ENCODE data around the gene IMMP2L.

IMMP2L gene

DNA sequence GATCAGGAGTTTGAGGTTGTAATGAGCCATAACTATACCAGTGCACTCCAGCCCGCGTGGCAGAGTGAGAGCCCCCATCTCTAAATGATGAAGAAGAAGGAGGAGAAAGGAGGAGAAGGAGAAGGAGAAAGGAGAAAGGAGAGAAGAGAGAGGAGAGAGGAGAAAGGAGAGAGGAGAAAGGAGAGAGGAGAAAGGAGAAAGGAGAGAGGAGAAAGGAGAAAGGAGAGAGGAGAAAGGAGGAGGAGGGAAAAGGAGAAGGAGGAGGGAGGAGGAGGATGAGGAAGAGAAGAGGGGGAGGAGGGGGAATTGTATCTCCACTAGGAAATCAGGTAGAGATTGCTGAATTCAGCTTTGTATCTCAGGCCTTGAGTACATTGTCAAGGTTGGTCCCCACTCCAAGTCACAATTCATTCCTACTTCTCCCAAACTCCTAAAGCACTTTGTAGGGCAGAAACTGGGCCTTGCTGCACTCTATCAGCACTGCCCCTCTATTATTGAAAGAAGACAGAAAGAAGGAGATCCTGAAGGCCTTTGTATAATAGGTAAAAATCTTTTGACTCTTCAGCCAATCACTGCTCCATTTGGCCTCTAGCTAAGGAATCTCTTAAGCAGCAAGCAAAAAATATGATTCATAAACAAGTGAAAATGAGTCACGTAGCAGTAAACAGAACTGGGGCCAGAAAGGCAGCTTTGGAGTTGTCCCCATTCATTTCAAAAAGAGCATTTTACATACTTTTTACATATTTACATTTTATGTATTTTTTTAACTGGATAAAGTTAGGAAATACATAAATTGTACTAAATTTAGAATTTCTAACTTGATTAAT is 178.0 kb downstream of the IMMP2L start:
- no peak for DNase-seq

DNA sequence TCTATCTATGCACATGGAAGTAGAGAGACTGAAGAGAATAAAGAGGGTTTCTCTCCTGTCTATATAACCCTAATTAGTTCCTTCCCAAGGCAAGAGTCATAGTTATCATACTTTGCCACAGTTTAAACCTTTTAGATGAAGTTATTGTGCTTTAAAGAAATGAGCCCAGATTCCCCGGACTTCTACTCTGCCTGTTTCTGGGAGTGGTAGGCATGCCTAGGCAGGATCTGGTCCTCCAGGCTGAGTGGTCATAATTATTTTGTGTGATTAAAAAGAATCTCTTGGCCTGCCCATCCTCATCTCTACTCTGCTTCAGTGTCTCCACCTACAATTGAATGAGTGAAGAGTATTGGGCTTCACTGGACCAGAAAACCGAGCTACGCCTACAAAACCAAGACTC is 179.2 kb downstream of the IMMP2L start:
- DNase-seq = no peak

DNA sequence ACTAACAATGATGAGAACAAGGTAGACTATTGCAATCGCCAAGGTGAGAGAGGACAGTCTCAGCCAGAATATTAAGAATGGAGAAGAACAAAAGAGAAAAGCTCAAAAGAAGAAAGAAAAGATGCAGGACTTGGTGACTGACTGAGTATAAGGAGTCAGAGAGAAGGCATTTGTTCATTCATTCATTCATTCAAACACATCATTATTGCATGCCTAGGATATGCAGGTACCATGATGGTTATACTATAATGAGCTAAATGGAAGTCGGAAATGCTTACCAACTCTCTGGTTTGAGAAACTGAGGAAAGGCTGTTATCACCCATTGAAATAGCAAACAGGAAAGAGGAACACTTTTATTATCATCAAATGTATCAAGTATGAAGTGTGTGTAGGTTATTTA is 180.7 kb downstream of the IMMP2L start:
- no peak for DNase-seq

DNA sequence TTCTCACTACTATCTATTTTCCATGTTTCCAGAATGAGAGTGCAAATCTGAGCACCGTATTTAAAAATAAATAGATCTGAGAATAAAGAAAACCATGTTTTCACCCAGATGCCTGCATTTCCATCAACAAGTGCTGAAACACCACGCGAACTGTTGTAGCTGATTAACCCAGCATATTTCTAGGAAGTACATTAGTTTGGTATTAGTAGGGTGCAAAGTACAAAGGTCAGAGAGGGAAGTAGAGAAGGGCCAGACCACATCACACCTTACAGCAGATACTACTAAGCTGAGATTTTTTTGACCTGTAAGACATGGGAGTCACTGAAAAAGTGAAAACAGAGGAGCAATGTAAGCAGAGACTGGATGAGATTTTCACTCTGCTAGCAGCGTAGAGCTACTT is 181.3 kb downstream of the IMMP2L start:
- DNase-seq = no peak

DNA sequence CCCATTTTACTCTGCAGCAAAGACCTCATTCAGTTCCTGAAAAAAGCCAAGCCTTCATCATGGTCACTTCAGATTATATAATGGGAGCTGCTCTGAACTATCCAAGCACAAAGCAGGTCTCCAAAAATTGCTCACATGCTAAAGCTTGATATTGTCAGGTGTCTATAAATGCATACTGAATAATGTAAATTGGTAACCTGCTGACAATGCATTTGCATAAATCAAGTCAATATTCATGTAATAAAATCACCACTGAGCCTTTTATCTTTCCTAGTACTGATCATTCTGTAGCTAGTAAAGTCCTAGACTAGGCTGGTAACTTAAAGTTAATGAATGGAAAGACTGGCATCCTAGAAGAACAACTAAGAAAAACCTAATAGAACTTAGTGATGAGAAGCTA is 188.3 kb downstream of the IMMP2L start:
- DNase-seq = no peak

DNA sequence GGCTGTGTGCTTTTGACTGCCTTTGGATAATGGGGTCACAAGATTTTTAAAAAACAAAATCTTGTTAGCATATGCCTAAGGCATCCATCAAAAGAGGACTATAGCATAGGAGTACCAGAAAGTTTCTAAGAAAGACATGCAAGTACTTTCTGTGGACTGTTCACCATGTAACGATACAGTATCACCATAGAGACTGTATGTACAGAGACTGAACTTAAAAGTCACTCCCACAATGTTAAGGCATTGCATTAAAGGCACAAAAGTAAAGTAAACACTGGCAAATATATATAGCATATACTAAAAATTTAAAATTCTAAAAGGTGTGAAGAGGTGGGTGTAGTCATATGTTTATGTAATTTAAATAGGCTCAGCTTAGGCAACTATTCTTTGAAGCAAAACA is 190.9 kb downstream of the IMMP2L start:
- DNase-seq = no peak

DNA sequence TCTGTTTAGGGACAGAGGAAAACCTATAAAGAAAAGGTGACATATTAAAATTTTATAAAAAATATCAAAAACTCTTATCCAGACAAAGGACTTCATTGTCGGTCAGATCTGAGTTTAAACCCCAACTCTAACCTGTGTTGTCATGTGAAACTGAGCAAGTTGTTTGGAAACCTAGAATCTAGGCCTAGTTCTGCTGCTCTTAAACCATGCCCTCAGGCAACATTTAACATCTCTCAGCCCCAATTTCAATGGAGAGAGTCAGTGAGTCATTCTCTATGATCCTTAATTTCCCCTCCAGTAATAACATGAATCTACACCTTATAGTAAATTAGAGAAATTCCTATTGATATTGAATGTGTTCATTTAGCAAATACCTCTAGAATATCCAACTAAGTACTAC is 192.3 kb downstream of the IMMP2L start:
- DNase-seq = no peak

DNA sequence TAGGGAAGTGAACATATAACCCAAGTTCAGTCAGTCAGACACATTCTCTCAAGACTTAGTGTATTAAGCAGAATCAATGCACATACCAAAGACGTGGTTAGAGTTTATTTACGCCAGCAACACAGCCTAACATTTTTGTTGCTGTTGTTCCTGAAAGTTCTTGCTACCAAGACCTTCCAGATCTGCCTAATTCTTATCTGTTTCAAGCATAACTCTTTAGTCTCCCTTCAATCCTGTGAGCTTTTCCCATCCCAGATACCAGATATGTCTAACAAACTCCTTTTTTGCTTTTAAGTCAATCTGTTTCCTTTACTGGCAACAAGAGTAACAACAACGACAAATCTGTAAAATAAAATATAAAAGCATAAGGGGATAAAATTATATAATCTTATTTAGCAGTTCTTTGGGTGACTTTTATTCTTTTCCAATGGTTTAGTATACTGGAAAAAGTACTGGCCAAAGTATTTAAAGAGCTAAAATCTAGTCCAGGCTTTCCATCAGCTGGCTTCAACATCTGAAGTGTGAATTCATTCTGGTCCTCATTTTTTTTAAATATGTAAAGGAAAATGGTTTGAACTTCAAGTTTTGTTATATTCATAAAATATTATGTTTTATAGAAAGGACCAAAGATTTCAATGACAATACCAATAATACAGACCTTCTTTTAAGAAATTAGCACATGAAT is 193.8 kb downstream of the IMMP2L start:
- no peak for DNase-seq

DNA sequence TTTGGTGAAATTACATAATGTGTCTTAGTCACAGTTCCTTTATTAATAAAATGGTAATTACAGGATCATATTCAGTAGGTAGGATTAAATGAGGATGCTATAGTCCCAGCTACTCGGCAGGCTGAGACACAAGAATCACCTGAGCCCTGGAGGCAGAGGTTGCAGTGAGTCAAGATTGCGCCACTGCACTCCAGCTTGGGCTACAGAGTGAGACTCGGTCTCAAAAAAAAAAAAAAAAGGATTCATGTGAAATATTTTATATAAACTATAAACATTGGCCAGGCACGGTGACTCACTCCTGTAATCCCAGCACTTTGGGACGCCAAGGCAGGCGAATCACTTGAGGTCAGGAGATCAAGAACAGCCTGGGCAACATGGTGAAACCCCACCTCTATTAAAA is 197.9 kb downstream of the IMMP2L start:
- no peak for DNase-seq

DNA sequence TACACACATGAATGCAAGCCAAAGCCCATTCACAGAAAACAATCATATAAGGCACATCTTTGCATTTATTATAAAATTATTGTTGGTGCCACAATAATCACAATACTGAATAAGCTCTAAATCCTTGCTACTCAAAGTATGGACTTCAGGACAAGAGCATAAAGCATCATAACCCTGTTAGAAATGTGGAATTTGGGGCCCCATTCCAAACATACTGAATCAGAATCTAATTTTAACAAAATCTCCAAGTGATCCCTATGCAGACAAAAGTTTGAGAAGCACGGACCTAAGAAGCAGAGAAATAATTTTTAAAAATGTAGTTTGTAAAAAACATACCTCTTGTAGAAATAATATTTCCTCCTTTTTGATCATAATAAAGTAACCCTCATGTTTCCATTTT is 199.2 kb downstream of the IMMP2L start:
- no peak for DNase-seq

DNA sequence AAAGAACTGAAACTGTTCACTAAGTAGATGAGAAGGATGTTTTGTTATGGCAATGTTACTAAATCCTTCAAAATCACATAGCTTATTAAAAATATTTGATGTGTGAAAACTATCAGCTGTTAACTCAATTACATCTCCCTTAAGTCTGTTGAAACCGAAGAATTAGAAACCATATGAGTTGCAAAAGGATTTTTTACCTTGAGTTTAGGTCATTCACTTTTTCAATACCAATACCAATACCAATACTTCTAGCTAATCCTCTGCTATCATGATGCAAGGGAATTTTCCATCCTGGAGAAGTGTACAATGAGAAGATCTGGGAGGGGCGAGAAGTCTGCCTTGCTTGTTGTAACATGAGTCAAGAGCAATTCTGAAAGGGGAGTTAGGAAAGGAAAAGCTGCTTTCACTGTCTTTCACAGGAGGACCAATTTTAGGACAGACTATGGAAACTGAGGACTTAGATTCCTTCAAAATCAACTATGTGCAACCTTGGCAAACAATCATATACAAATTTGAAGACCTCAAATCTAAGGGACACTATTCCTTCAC is 199.7 kb downstream of the IMMP2L start:
- no peak for DNase-seq

DNA sequence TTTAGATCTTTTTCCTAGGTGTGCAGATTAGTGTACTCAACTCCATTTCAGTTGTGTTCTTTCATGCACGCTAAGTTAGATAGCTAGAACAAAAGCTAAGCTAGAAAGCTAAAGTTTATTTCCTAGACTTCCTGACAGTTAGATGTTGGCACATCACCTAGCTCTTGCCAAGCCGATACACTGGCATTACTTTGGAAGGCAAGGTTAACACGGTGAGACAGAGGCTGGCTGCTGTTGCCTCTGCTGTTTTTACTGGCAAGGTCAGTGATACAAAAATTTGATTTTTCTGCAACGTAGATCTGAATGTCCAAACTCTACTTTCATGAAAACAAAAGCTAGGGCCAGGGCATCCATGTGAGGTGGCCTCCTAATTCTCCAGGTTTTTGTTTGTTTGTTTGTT is 203.4 kb downstream of the IMMP2L start:
- DNase-seq = no peak

DNA sequence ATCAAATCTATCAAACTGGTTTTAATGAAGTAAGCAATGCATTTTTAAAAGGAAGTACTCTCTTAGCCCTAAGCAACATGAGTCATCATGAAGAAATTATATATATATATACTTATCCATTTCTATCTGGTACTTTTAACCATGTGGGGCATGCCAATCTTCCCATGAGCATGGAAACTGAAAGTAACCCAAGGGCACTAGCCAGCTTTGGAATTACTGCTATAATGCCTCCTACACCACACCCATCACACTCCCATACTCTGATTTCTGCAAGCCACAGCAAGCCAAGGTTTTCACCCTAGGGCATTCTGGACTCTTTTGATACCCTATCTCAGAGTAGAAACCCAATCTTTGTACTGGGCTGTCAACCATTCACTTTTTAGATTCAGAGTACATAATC is 204.6 kb downstream of the IMMP2L start:
- no peak for DNase-seq

DNA sequence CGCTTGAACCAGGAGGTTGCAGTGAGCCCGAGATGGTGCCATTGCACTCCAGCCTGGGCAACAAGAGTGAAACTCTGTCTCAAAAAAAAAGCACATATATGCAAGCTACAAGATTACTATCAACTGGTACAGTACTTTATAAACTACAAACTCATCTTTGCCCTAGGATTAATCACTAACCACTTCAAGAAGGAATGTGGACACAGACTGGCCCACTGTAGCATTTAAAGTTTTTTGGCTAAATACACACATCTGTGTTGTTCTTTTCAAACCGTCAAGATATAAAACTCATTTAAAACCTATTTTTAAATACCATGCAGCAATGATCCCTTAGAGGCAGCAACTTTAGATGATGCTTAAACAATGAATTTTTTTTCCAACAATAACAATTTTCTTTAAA is 205.4 kb downstream of the IMMP2L start:
- DNase-seq = no peak

DNA sequence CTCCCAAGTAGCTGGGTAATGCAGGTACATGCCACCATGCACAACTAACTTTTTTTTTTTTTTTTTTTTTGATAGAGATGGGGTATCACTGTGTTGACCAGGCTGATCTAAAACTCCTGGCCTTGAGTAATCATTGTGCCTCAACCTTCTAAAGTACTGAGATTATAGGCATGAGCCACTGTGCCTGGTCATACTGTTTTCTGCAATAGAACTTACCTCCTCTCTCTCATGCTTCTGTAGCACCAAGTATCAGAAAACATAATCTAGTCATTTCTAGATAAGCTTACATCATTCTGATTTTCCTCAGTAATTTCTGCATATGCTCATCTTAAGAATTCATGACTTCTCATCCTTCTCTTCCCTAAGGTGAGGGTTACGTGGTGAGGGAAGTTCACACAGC is 210.0 kb downstream of the IMMP2L start:
- DNase-seq = no peak

DNA sequence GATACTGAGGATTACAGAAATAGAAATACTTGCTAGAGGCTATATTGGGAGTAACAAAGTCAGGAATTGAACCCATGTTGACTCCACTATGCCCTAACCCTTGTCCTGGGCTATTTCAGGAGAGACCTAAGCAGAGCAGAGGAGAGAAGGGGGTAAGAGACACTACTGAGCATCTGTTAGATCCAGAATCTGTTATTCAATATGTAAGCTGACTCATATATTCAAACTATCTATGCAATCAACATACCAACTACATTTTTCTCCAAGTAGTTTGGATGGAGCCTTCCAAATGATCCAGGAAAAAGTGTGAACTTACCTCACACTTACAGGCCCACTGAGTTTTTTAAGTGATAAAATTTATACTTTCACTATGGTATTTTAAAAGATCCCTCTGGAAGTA is 216.1 kb downstream of the IMMP2L start:
- no peak for DNase-seq

DNA sequence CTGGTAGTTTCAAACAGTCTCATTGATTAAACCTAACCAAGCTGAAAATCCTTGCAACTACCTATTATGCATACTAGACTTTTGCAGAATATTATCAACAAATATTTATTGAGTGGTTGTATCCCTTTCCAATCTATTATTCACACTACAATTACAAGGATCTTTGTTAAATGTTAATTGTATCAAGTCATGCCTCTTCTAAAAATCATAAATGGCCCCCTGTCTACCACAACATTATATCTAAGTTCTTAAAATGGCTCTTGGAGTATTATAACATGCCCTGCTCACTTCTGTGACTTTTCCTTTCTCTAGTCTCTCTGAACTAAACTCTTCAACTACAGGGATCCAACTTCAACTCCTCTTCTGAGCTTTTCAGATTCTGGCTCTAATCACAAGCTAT is 219.3 kb downstream of the IMMP2L start:
- DNase-seq = no peak

DNA sequence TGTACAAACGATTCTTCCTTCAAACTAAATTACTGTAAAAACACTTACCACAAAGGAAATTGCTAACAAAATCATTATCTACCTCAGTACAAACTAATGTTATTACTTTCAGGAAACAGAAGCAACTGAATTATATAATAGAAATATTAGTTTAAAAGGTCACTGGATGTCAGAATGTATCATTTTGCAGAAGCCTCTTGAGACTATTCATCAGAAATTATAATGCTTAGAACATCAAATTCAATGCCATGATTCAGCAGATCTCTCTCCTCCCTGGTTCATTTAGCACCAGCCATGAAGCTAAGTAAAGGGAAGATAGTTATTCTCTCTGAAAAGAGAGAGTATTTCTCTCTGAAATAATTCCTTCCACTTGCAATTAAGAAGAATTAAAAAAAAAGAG is 223.3 kb downstream of the IMMP2L start:
- DNase-seq = no peak

DNA sequence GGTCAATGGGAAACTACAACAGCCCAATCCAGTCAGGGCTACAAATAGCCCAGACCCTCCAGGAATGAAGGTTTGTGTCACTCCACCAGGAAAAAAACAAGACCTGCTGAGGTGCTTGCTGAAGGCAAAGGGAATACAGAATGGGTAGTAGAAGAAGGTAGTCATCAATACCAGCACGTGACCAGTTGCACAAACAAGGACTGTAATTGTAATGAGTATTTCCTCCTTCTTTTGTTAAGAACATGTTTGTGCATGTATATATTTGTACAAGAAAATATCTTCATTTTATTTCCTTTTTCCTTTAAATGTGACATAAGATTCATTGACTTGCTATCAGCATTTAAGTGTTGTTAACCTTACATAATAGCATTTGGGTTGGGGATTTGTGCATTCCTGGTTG is 229.3 kb downstream of the IMMP2L start:
- no peak for DNase-seq

DNA sequence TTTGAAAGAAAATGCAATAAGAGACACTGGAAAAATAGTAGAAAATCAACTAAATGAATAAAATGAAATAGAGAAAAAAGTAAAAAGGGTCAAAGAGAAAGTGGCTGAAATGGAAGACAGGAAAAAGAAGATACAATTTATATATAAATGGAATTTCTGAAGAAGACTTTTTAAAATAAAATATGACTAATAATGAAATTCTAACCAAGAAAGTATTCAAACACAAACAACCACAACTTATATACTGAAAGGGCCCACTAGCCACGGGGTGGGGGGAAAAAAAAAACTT is 232.1 kb downstream of the IMMP2L start:
- no peak for DNase-seq

DNA sequence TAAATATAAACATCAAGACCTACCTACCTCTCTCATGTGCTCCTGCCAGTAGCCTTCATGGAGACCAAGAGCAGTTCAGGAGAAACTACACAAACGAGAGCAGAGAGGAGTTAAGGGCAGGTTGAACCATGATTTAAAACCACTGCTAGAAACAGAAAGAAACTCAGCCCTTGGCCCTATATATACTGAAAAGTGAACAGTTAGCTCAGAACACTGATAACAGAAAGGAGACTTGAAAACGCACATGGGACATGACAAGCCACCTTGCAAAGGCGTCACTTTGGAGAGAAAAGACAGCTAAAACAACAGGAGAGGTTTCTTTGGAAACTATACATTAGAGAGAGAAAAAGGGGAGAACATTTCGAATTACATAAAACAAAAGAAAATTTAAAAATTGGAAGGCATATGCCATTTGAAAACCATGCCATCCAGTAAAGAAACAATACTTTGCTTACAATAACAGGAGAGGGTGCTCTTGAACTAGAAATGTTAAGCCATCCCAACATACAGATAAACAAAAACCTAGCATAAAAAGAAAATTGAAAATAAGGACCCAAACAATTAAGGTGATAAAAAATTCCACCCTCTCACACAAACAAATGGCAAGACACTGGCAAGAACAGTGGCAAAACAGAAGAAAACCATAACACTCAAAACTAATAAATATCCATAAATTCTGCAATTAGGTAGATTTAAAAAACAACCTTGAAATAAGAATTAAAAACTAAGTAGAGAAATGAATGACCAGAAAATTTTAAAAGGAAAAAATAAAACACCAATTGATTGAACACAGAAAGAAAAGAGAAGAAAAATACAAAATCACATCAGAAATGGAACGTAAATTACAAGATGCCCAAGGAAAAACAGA is 232.7 kb downstream of the IMMP2L start:
- no peak for DNase-seq

DNA sequence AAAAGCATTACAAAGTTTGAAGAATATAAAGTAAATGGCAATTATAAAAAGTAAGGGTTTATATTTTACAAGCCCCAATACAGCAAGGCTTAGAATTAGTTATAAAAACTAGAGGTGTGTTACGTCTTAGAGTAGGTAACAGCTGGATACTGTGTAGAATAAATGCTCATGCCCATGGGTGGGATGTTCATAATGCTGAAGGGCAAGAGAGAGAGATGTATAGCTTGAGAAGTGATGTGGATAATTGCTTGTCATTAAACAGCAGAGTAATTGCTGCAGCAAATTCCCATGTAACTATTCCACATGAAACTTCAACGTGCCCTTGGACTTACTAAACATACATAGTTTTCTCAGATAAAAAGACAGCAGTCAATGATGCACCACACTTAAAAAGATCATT is 233.8 kb downstream of the IMMP2L start:
- no peak for DNase-seq

DNA sequence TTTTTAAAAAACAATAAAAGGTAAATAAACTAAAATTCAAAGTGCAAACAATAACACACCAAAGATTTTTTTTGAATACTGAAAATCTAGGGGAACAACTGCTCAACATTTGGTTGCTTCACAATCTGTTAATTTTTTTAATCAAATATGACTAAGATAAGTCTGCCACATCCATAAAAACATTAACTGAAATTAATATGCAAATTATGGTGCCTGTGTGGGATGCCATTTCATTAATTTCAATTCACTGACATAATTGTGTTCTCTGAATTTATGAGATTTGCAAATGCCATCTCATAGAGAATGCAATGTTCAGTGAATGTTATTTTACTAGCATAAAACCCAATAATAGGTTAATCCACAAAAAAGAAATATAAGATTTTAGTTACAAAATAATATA is 237.5 kb downstream of the IMMP2L start:
- no peak for DNase-seq

DNA sequence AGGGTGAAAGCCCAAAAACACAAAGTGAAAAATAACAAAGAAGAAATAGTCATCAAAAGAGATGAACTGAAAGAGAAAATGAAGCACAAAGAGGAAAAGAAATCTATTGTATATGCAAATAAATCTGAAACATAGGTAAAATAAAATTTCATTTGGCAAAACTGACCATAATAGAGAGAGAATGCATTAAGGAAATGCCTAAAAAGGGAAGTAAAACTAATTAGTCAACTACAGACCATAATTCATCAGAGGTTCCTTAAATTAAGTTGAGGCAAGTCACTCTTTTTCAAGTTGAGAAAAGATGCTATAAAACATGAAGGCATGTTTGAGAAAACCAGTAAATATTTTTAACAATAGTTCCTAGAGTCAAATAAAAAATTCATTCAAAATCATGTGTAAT is 238.1 kb downstream of the IMMP2L start:
- DNase-seq = no peak
